ENCODE data around the gene PHF11.

PHF11 gene

DNA sequence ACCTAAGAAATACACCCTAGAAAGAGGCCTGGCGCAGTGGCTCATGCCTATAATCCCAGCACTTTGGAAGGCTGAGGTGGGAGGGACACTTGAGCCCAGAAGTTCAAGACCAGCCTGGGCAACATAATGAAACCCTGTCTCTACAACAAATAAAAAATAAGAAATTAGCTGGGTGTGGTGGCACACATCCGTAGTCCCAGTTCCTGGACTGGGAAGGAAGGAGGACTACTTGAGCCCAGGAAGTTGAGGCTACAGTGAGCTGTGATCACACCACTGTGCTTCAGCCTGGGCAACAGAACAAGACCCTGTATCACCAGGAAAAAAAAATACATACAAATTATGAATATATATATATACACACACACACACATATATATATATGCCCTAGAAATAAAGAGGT is 42.7 kb downstream of the PHF11 start:
- POLR2A ChIA-PET (ENCODE audit: low non-redundant PET): no interaction called here
- TF ChIP-seq, protein P1, sequence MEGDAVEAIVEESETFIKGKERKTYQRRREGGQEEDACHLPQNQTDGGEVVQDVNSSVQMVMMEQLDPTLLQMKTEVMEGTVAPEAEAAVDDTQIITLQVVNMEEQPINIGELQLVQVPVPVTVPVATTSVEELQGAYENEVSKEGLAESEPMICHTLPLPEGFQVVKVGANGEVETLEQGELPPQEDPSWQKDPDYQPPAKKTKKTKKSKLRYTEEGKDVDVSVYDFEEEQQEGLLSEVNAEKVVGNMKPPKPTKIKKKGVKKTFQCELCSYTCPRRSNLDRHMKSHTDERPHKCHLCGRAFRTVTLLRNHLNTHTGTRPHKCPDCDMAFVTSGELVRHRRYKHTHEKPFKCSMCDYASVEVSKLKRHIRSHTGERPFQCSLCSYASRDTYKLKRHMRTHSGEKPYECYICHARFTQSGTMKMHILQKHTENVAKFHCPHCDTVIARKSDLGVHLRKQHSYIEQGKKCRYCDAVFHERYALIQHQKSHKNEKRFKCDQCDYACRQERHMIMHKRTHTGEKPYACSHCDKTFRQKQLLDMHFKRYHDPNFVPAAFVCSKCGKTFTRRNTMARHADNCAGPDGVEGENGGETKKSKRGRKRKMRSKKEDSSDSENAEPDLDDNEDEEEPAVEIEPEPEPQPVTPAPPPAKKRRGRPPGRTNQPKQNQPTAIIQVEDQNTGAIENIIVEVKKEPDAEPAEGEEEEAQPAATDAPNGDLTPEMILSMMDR (conservative IDR thresholded peaks at IDR 0.05; ENCODE audit: low read depth): no peak
- CTCF ChIA-PET: no interaction called here
- no peak overlapping the region for H3K27ac ChIP-seq
- DNase-seq (ENCODE audit: low spot score): no peak

GRCh38 chr13:49539313-49539712 is 43.6 kb downstream of the PHF11 start:
- TF ChIP-seq, protein P1 (conservative IDR thresholded peaks at IDR 0.05; ENCODE audit: low read depth): no peak
- ChIA-PET POLR2A (ENCODE audit: low non-redundant PET) (no interaction called here), CTCF (interaction anchor here (0.6 to 1.0 kb wide), 4 partner anchors 67 to 258 kb away, joined by 3 to 4 read pairs (median 4); no protein-coding TSS in a partner anchor)
- no peak for DNase-seq (ENCODE audit: low spot score)
- H3K27ac ChIP-seq: no peak overlapping the region

DNA sequence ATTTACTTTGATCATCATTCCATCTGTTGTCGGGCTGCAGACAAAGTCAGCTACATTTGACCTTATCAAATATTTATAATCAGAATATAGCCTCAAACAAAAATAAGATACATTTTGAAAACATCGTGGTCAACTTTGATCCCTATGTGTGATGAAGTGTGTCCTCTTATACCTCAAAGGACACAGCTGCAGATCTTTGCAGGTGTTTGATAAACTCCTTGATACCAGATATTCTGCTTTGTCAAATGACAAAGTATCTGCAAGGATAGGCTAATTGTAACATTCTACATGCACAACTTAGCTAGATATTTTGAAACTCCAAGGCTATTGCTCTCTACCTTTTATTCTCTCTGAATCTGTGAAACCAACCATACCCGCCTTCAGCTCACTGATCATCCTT is 44.0 kb downstream of the PHF11 start:
- TF ChIP-seq, protein P1 (conservative IDR thresholded peaks at IDR 0.05; ENCODE audit: low read depth): no peak
- no peak for DNase-seq (ENCODE audit: low spot score)
- no peak overlapping the region for H3K27ac ChIP-seq
- ChIA-PET POLR2A (ENCODE audit: low non-redundant PET) (no interaction called here), CTCF (interaction anchor here (0.6 to 1.0 kb wide), 3 partner anchors 67 to 190 kb away, joined by 3 to 4 read pairs (median 4); no protein-coding TSS in a partner anchor)

- H3K27ac ChIP-seq: no peak overlapping the region
- POLR2A ChIA-PET (ENCODE audit: low non-redundant PET): no interaction called here
- TF ChIP-seq, protein P1 (conservative IDR thresholded peaks at IDR 0.05; ENCODE audit: low read depth): no peak
- CTCF ChIA-PET: interaction anchor here (0.5 to 1.0 kb wide), 2 partner anchors 188 to 189 kb away, joined by 3 to 4 read pairs; no protein-coding TSS in a partner anchor
- DNase-seq (ENCODE audit: low spot score): no peak
Observed at GRCh38 chr13:49540552-49540951, 44.8 kb downstream of the PHF11 start.

GRCh38 chr13:49543656-49544055 is 47.9 kb downstream of the PHF11 start:
- ChIA-PET CTCF (interaction anchor here (0.6 to 0.8 kb wide), 2 partner anchors 43 to 74 kb away, joined by 3 to 4 read pairs; no protein-coding TSS in a partner anchor), POLR2A (ENCODE audit: low non-redundant PET) (no interaction called here)
- TF ChIP-seq, protein P1 (conservative IDR thresholded peaks at IDR 0.05; ENCODE audit: low read depth): no peak
- no peak for DNase-seq (ENCODE audit: low spot score)
- H3K27ac ChIP-seq: no peak overlapping the region

DNA sequence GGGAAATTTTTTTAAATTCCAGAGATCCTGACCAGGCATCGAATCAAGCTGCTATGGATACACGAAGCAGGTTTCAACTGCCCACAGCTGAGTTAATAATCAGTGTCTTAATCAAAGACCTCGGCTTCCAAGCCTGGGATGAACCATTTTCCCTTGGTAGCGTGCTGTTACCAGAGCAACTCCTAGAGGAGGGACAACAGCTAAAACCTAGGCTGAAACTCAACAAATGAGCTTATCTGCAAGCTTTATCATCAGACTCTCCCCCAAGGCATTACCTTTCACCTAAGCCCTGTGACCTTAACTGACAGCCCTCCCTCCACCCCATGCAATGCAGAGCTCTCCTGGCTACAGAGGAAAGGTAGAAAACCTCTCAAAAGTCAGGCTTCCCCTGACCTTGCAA is 49.9 kb downstream of the PHF11 start:
- no peak overlapping the region for H3K27ac ChIP-seq
- ChIA-PET POLR2A (ENCODE audit: low non-redundant PET) (no interaction called here), CTCF (interaction anchor here (0.6 kb wide), 1 partner anchor 263 kb away, joined by 3 read pairs; no protein-coding TSS in a partner anchor)
- no peak for DNase-seq (ENCODE audit: low spot score)
- TF ChIP-seq, protein P1 (conservative IDR thresholded peaks at IDR 0.05; ENCODE audit: low read depth): no peak
